DND-41 (cell line): ENCODE results near the gene CCDC169.

Experiments
- CTCF ChIP-seq: IDR thresholded peaks from 2 replicates; pipeline ENCODE4 v1.5.1; 2012; ENCODE audit warnings: borderline replicate concordance, low read length, moderate library complexity, mild to moderate bottlenecking; ENCODE audit not compliant: poor library complexity, severe bottlenecking; ENCODE audit errors: extremely low read depth
- EZH2 ChIP-seq: IDR thresholded peaks from 3 replicates; pipeline ENCODE4 v1.6.1; 2012; ENCODE audit warnings: borderline replicate concordance, low read depth, mild to moderate bottlenecking, moderate library complexity, low read length, inconsistent platforms; ENCODE audit not compliant: severe bottlenecking

- TF ChIP-seq CTCF: no peak
- no peak for TF ChIP-seq EZH2
Observed at GRCh38 chr13:36192166-36192565, 105.4 kb downstream of the CCDC169 start.
